Spleen (tissue), 11 donors: Measurements from ENCODE around the gene NCOA7. TPM values are rescaled to one million over a fixed set of nuclear protein-coding genes. Genes with fewer than 3 reads are reported as not detected.

ENCODE experiments used
- DNase-seq: peaks from one replicate; pipeline ENCODE4 v3.0.0-alpha.2; 2020
- H3K27ac ChIP-seq, 8 donors: fragments of 200-600 bp; sonication (generic) in 7 of 8; 1 replicate in 4 of 8; 2 replicates in 4 of 8; pipeline versions ENCODE4 v1.5.0 to v1.8.0; 2016 to 2021; ENCODE audit warnings: inconsistent platforms in 4 of 8, mild to moderate bottlenecking in 4 of 8, moderate library complexity in 1 of 8
- H3K27me3 ChIP-seq, 7 donors: fragments of 200-600 bp; sonication (generic) in 6 of 7; replicated peaks in 1 of 7; 1 replicate in 4 of 7; 2 replicates in 3 of 7; pipeline versions ENCODE4 v1.5.0 to v1.8.0; 2016 to 2021; ENCODE audit warnings: inconsistent platforms in 3 of 7, mild to moderate bottlenecking in 1 of 7
- H3K36me3 ChIP-seq, 6 donors: fragments of 200-600 bp; sonication (generic) in 5 of 6; 1 replicate in 4 of 6; 2 replicates in 2 of 6; pipeline versions ENCODE4 v1.5.0 to v1.8.0; 2016 to 2021; ENCODE audit warnings: inconsistent platforms in 2 of 6
- H3K4me1 ChIP-seq, 6 donors: fragments of 200-600 bp; sonication (generic) in 5 of 6; 1 replicate in 3 of 6; 2 replicates in 3 of 6; pipeline versions ENCODE4 v1.5.0 to v1.8.0; 2016 to 2021; ENCODE audit warnings: inconsistent platforms in 3 of 6
- H3K4me3 ChIP-seq, 8 donors: fragments of 200-600 bp; sonication (generic) in 7 of 8; 1 replicate in 4 of 8; 2 replicates in 4 of 8; pipeline versions ENCODE4 v1.5.0 to v1.8.0; 2016 to 2021; ENCODE audit warnings: inconsistent platforms in 4 of 8, mild to moderate bottlenecking in 4 of 8, moderate library complexity in 2 of 8
- H3K9me3 ChIP-seq, 8 donors: fragments of 200-600 bp; sonication (generic) in 7 of 8; 1 replicate in 4 of 8; 2 replicates in 4 of 8; pipeline versions ENCODE4 v1.5.0 to v1.8.0; 2016 to 2021; ENCODE audit warnings: inconsistent platforms in 4 of 8
- POLR2A ChIP-seq, 3 donors: fragments of 450-650 bp; IDR thresholded peaks; one replicate each; pipeline ENCODE4 v1.5.1; 2017; ENCODE audit warnings: antibody characterized with exemption in 3 of 3, mild to moderate bottlenecking in 1 of 3
- POLR2AphosphoS5 ChIP-seq, 3 donors: sonication (generic); formaldehyde crosslinking; IDR thresholded peaks; one replicate each; pipeline ENCODE4 v1.5.1; 2017; ENCODE audit warnings: antibody characterized with exemption in 3 of 3
- WGBS, 5 donors: extraction: QIAGEN DNeasy Blood & Tissue Kit in 3 of 5; methylation state at CpG; one replicate each; pipeline versions ENCODE4 v1.1.5 to v1.1.7; 2013 to 2018; 5-methylcytosine and 5-hydroxymethylcytosine counted together
- intact Hi-C: fragments of 100-400 bp; cut with DNase I; formaldehyde crosslinking; loops from one replicate; pipeline ENCODE4 v1.15.0; 2023; ENCODE audit warnings: low total_unique reads
- polyA plus RNA-seq, 3 donors: library from polyadenylated mRNA; stranded (reverse); fragments of 200-250 nt; gene quantifications; one replicate each; pipeline ENCODE4 v1.2.1, GENCODE V29; 2013
- total RNA-seq, 7 donors: library from RNA; depleted of rRNA in 3 of 7; stranded (reverse); fragments of >200 nt in 3 of 7; fragmentation: NEBNext Ultra II Directional in 4 of 7; extraction: Animal tissue kit (Norgen Biotek cat#: 25700) in 4 of 7; gene quantifications; one replicate each; pipeline versions ENCODE4 v1.1.0 to v1.2.1, GENCODE V29; 2016 to 2021
- TF ChIP-seq, protein P1 (sequence below), 11 experiments: fragments of 200-600 bp in 7 of 11; fragments of 450-650 bp in 4 of 11; sonication (generic) in 4 of 11; IDR thresholded peaks in 8 of 11; conservative IDR thresholded peaks in 3 of 11; 1 replicate in 7 of 11; 2 replicates in 4 of 11; pipeline versions ENCODE4 v1.4.0 to v1.8.0; 2016 to 2021; ENCODE audit warnings: antibody characterized with exemption in 11 of 11, inconsistent platforms in 4 of 11, mild to moderate bottlenecking in 1 of 11
- donor health status: healthy with polysubstance abuse.
- donor health status: DM: no; HTN: no; CAD: no; lungs with moderate emphysema.
- donor health status: DM: no; HTN: no; CAD: no.
- donor health status: Bipolar disorder and iron deficiency.
- donor health status: healthy.
- donor health status: DM: no; HTN: no; CAD: no.
- donor health status: DM: yes; HTN: yes; CAD: no.

The NCOA7 gene
- total and polyA plus RNA-seq, 10 donors = 11.8 to 84.3 (median 43.1) TPM

DNA sequence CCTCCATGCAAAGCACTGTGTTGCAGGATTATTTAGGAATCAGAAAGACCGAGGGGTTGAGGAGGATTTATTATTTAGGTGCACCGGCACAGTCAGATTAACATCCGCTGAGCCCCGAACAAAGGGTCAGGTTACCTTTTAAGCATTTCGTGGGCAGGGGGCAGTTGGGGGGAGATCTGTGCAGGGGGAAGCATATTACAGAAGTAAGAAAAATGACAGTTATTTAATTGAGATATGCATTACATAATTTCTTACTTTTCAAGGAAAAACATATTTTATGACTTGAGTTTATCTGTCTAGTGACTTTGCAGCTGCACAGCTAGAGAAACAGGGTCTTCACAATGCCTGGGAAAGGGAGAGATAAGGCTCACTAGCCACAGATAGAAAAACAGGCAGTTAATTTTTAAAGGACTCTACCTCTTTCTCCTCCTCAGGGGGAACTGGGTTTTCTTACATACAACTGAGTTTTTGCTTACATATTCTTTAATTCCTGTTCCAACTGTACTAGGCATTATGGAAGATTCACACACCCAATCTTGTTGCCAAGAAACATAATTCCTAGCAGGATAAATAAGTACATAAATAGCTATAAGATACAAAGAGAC, 164.1 kb downstream of the NCOA7 start:
- Histone ChIP-seq H3K27me3 (peaks cover 0 to 9% (median 0%) of the 10 kb centered on the region in 7 donors), H3K4me3 (no peak overlapping the region), H3K36me3 (no peaks in the 10 kb centered on the region), H3K4me1 (peaks cover 9 to 35% (median 30%) of the 10 kb centered on the region in 6 donors), H3K9me3 (no peaks in the 10 kb centered on the region), H3K27ac (no peak overlapping the region)
- DNase-seq = no peak
- intact Hi-C loops = loop anchor here (5.0 to 10.0 kb wide), 2 partner anchors 100 to 173 kb away; no protein-coding TSS in a partner anchor
- TF ChIP-seq, protein P1, sequence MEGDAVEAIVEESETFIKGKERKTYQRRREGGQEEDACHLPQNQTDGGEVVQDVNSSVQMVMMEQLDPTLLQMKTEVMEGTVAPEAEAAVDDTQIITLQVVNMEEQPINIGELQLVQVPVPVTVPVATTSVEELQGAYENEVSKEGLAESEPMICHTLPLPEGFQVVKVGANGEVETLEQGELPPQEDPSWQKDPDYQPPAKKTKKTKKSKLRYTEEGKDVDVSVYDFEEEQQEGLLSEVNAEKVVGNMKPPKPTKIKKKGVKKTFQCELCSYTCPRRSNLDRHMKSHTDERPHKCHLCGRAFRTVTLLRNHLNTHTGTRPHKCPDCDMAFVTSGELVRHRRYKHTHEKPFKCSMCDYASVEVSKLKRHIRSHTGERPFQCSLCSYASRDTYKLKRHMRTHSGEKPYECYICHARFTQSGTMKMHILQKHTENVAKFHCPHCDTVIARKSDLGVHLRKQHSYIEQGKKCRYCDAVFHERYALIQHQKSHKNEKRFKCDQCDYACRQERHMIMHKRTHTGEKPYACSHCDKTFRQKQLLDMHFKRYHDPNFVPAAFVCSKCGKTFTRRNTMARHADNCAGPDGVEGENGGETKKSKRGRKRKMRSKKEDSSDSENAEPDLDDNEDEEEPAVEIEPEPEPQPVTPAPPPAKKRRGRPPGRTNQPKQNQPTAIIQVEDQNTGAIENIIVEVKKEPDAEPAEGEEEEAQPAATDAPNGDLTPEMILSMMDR (IDR thresholded peaks at IDR 0.05 in 8 of 11, conservative IDR thresholded peaks at IDR 0.05 in 3 of 11) = no peak
- TF ChIP-seq POLR2AphosphoS5 (IDR thresholded peaks at IDR 0.05) (no peak), POLR2A (IDR thresholded peaks at IDR 0.05) (no peak)
- WGBS, 5 donors = 60 to 88% (median 75%) methylated on average over 5 of the region's 5 CpGs

DNA sequence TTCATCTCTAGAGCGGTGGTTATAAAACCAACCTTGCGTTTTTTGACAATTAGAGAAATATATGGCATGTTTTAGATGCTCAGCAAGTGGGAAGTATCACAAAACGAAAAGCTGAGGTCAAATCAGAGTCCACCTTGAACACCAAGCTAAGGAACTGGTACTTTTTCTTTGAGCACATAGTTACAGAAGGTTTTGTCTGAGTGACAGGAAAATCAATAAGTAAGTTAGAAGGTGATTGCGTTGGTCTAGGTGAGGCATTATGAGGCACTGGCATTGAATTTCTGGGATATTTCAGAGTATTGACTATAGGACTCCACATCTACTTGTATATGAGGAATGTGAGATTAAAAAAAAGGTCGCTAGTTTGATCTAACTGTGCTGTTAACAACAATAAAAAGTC, 165.2 kb downstream of the NCOA7 start:
- DNase-seq = no peak
- Histone ChIP-seq H3K27me3 (peaks cover 0 to 9% (median 0%) of the 10 kb centered on the region in 7 donors), H3K4me1 (peaks cover 9 to 46% (median 34%) of the 10 kb centered on the region in 6 donors), H3K36me3 (peaks cover 0 to 2% (median 0%) of the 10 kb centered on the region in 6 donors), H3K4me3 (peak overlapping the region in 6 of 8 donors; percentile 67 to 91 (median 80)), H3K27ac (peak overlapping the region; percentile 55 to 99 (median 97)), H3K9me3 (no peaks in the 10 kb centered on the region)
- intact Hi-C loops = loop anchor here (5.0 to 10.0 kb wide), 2 partner anchors 101 to 174 kb away; no protein-coding TSS in a partner anchor
- WGBS, 5 donors = 44 to 55% (median 46%) methylated on average over 5 of the region's 5 CpGs
- TF ChIP-seq, protein P1 (IDR thresholded peaks at IDR 0.05 in 8 of 11, conservative IDR thresholded peaks at IDR 0.05 in 3 of 11) = no peak
- TF ChIP-seq POLR2A (IDR thresholded peaks at IDR 0.05) = no peak

GRCh38 chr6:125956506-125957390, 166.0 kb downstream of the NCOA7 start, which contains the start of gene HINT3:
Gene HINT3 (plus strand): TSS chr6:125956770. CDS start chr6:125956978, 208 bp downstream.
- Histone ChIP-seq H3K4me3 (peak within 1 kb of the TSS; percentile 64 to 91 (median 80)), H3K9me3 (no peaks in the 10 kb centered on the region), H3K27ac (peak within 1 kb of the TSS; percentile 90 to 99 (median 97)), H3K27me3 (peaks cover 0 to 9% (median 0%) of the 10 kb centered on the region in 7 donors), H3K36me3 (peaks cover 0 to 9% (median 0%) of the 10 kb centered on the region in 6 donors), H3K4me1 (peaks cover 9 to 54% (median 36%) of the 10 kb centered on the region in 6 donors)
- TF ChIP-seq POLR2AphosphoS5 (IDR thresholded peaks at IDR 0.05) (peak; percentile 92 to 97 (median 93)), POLR2A (IDR thresholded peaks at IDR 0.05) (peak in 1 of 3 donors; percentile 37)
- TF ChIP-seq, protein P1 (IDR thresholded peaks at IDR 0.05 in 8 of 11, conservative IDR thresholded peaks at IDR 0.05 in 3 of 11) = peak; percentile 93 to 99 (median 98)
- 0 to 1% (median 0%) methylated on average over 52 to 82 of the region's 82 CpGs for WGBS, 5 donors
- DNase-seq = peak; percentile 100
- intact Hi-C loops = loop anchor here (5.0 to 10.0 kb wide), 2 partner anchors 102 to 174 kb away; no protein-coding TSS in a partner anchor
